GM12878 (cell line): ENCODE measurements around the gene TCEANC. TPM values are rescaled to one million over a fixed set of nuclear protein-coding genes. Genes with fewer than 3 reads are reported as not detected.

Experiments used
- ATAC-seq: fragments of 200-7000 bp; cut with Tn5 transposase; 3 replicates; pipeline ENCODE4 v1.9.1; 2020; ENCODE audit warnings: mild to moderate bottlenecking, moderate library complexity
- BruUV-seq: library from RNA; stranded (reverse); fragments of 400-500 nt; replicated peaks from 2 replicates; lab custom pipeline; 2021; lab: Mats Ljungman, UMichigan
- CTCF ChIA-PET: fragments of 300-600 bp; sonication (Branson Sonifier 250); formaldehyde crosslinking; extraction: SDS; loops from one replicate; lab custom pipeline; 2021; ENCODE audit warnings: inconsistent platforms; lab: Yijun Ruan, JAX
- POLR2A ChIA-PET: fragments of 350-600 bp; formaldehyde crosslinking; extraction: SDS; loops from one replicate; lab custom pipeline; 2021; ENCODE audit warnings: inconsistent platforms; lab: Charles Lee
- RAD21 ChIA-PET: fragments of 300-600 bp; sonication (Branson Sonifier 250); formaldehyde crosslinking; loops from one replicate; lab custom pipeline; 2023; ENCODE audit warnings: antibody characterized with exemption; ENCODE audit not compliant: unreplicated experiment; lab: Charles Lee
- SMC1A ChIA-PET: fragments of 300-600 bp; sonication (Branson Sonifier 250); formaldehyde crosslinking; loops from one replicate; lab custom pipeline; 2023; ENCODE audit not compliant: unreplicated experiment, uncharacterized antibody; lab: Charles Lee
- DNase-seq: peaks from one replicate; pipeline ENCODE4 v3.0.0-alpha.2; 2011; ENCODE audit warnings: low read depth, low spot score
- FAIRE-seq: peaks from 3 replicates; lab custom pipeline; 2011; peaks lifted over from hg19 to GRCh38; lab: Jason Lieb, UNC
- H2AFZ ChIP-seq: 2 replicates; pipeline ENCODE4 v1.6.0; 2011; ENCODE audit warnings: low read depth, low read length, control low read depth; ENCODE audit not compliant: control insufficient read depth
- H3K27ac ChIP-seq: 2 replicates; pipeline ENCODE4 v1.5.1; 2011; ENCODE audit warnings: control low read depth; ENCODE audit not compliant: control insufficient read depth, insufficient read depth
- H3K27me3 ChIP-seq, 2 experiments: replicated peaks in 1 of 2; 2 replicates each; pipeline versions ENCODE4 v1.6.0 to v1.6.1; 2011; ENCODE audit warnings: low read length in 1 of 2; ENCODE audit not compliant: control insufficient read depth in 2 of 2, insufficient read depth in 2 of 2
- H3K36me3 ChIP-seq, 2 experiments: 2 replicates each; pipeline ENCODE4 v1.5.1; 2011; ENCODE audit warnings: low read length in 1 of 2; ENCODE audit not compliant: control insufficient read depth in 2 of 2, insufficient read depth in 2 of 2
- H3K4me1 ChIP-seq: 2 replicates; pipeline ENCODE4 v1.6.1; 2011; ENCODE audit warnings: mild to moderate bottlenecking, low read length, moderate library complexity, mixed read lengths; ENCODE audit not compliant: control insufficient read depth, insufficient read depth
- H3K4me2 ChIP-seq: 2 replicates; pipeline ENCODE4 v1.6.0; 2011; ENCODE audit warnings: control low read depth; ENCODE audit not compliant: control insufficient read depth, insufficient read depth
- H3K4me3 ChIP-seq: fragments of 200-600 bp; sonication (generic); 2 replicates; pipeline ENCODE4 v1.5.1; 2016
- H3K79me2 ChIP-seq: 2 replicates; pipeline ENCODE4 v1.6.0; 2011; ENCODE audit warnings: low read length; ENCODE audit not compliant: control insufficient read depth, insufficient read depth
- H3K9ac ChIP-seq: 2 replicates; pipeline ENCODE4 v1.8.0; 2011; ENCODE audit warnings: low read length, control low read depth, mixed read lengths; ENCODE audit not compliant: control insufficient read depth, insufficient read depth
- H3K9me3 ChIP-seq: replicated peaks from 3 replicates; pipeline ENCODE4 v1.5.1; 2011; ENCODE audit warnings: mild to moderate bottlenecking, low read length; ENCODE audit not compliant: control insufficient read depth, insufficient read depth
- H4K20me1 ChIP-seq: 2 replicates; pipeline ENCODE4 v1.6.0; 2011; ENCODE audit not compliant: control insufficient read depth, insufficient read depth
- BACH1 ChIP-seq: fragments of 450-650 bp; IDR thresholded peaks from 2 replicates; pipeline ENCODE4 v1.6.1; 2017; ENCODE audit warnings: mild to moderate bottlenecking, borderline replicate concordance
- BMI1 ChIP-seq: fragments of 450-650 bp; IDR thresholded peaks from 2 replicates; pipeline ENCODE4 v1.6.1; 2016; ENCODE audit warnings: mild to moderate bottlenecking, moderate library complexity, borderline replicate concordance
- HCFC1 ChIP-seq: fragments of 150-350 bp; IDR thresholded peaks from 2 replicates; pipeline ENCODE4 v1.6.1; 2014; ENCODE audit warnings: low read length
- MXI1 ChIP-seq: fragments of 150-350 bp; IDR thresholded peaks from 2 replicates; pipeline ENCODE4 v1.6.1; 2011; ENCODE audit warnings: low read depth, mild to moderate bottlenecking, inconsistent platforms, low read length, improper control_type of control experiment
- NFIC ChIP-seq: IDR thresholded peaks from 2 replicates; pipeline ENCODE4 v1.6.1; 2012; ENCODE audit warnings: low read depth, mild to moderate bottlenecking, inconsistent platforms, low read length, moderate library complexity
- NFYA ChIP-seq: IDR thresholded peaks from 2 replicates; pipeline ENCODE4 v1.6.1; 2011; ENCODE audit warnings: low read depth, mild to moderate bottlenecking, low read length, improper control_type of control experiment, borderline replicate concordance
- NFYB ChIP-seq: IDR thresholded peaks from 2 replicates; pipeline ENCODE4 v1.6.1; 2011; ENCODE audit warnings: low read depth, mild to moderate bottlenecking, low read length, improper control_type of control experiment, moderate library complexity; ENCODE audit not compliant: insufficient read depth
- PAX5 ChIP-seq: IDR thresholded peaks from 2 replicates; pipeline ENCODE4 v1.6.1; 2011; ENCODE audit warnings: low read depth, low read length, borderline replicate concordance
- REST ChIP-seq: IDR thresholded peaks from 2 replicates; pipeline ENCODE4 v1.6.1; 2012; ENCODE audit warnings: mild to moderate bottlenecking, low read depth, low read length
- SIN3A ChIP-seq: IDR thresholded peaks from 2 replicates; pipeline ENCODE4 v1.6.1; 2012; ENCODE audit warnings: low read depth, low read length, improper control_type of control experiment
- STAT3 ChIP-seq: IDR thresholded peaks from 2 replicates; pipeline ENCODE4 v1.6.1; 2011; ENCODE audit warnings: low read depth, low read length, improper control_type of control experiment
- SUZ12 ChIP-seq: fragments of 200-600 bp; sonication (generic); IDR thresholded peaks from one replicate; pipeline ENCODE4 v1.6.1; 2018; ENCODE audit warnings: antibody characterized with exemption, mild to moderate bottlenecking; ENCODE audit not compliant: unreplicated experiment
- ZNF274 ChIP-seq: IDR thresholded peaks from one replicate; pipeline ENCODE4 v1.8.0; 2011; ENCODE audit not compliant: insufficient read length, insufficient read depth
- ZNF384 ChIP-seq: IDR thresholded peaks from 2 replicates; pipeline ENCODE4 v1.6.1; 2012; ENCODE audit warnings: low read depth, mild to moderate bottlenecking, low read length, improper control_type of control experiment, borderline replicate concordance
- WGBS: methylation state at CpG from one replicate; pipeline ENCODE4 v1.1.6; 2016; ENCODE audit warnings: low lambda C conversion rate; ENCODE audit not compliant: insufficient replicate concordance, insufficient coverage; ENCODE audit errors: missing lambda C conversion rate; 5-methylcytosine and 5-hydroxymethylcytosine counted together
- in situ Hi-C: fragments of 300-500 bp; cut with MboI; formaldehyde crosslinking; loops from 9 replicates; pipeline ENCODE4 v1.14.3; 2018; ENCODE audit warnings: mixed read lengths
- intact Hi-C: fragments of 100-400 bp; cut with micrococcal nuclease; formaldehyde crosslinking; loops from one replicate; pipeline ENCODE4 v1.14.2; 2022; ENCODE audit not compliant: unreplicated experiment
- polyA plus RNA-seq, 11 experiments: library from polyadenylated mRNA; depleted of rRNA in 4 of 11; unstranded in 6 of 11; stranded (reverse) in 5 of 11; fragments of >200 nt; fragmentation: Nextera tagmentation in 4 of 11; fragmentation: Illumina TruSeq in 1 of 11; extraction: Ambion mirVana in 4 of 11; extraction: Trizol in 1 of 11; gene quantifications; 1 replicate in 1 of 11; 2 replicates in 10 of 11; pipeline versions ENCODE4 v1.2.1 to v1.2.3, GENCODE V29; 2011 to 2016; ENCODE audit warnings: inconsistent platforms in 2 of 11, missing spikeins in 2 of 11, low read depth in 1 of 11
- total RNA-seq, 4 experiments: library from RNA; depleted of rRNA in 3 of 4; stranded (reverse); fragments of >200 nt in 3 of 4; fragmentation: Illumina TruSeq in 1 of 4; extraction: Trizol in 1 of 4; gene quantifications; 2 replicates each; pipeline versions ENCODE4 v1.2.1 to v1.2.3, GENCODE V29; 2013 to 2021

TCEANC gene
- total and polyA plus RNA-seq, 10 of the 15 experiments (the other 5 are each of a cell fraction or from before 2014, with no cell fraction given) = 1.1 to 4.9 (median 2.9) TPM

DNA sequence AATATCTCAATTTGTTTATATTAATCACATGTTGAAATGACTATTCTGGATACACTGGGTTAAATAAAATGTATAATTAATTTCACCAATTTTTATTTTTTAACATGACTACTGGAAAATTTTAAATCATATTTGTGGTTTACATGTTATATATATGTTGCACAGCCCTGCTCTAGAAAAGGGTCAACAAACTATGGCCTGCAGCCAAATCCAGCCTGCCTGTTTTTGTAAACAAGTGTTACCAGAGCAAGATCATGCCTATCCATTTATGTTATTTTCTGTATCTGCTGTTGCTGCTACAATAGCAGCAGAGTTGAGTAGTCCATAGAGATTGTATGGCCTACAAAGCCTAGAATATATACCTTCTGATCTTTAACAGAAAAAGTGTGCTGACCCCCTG is 1.2 kb downstream of the TCEANC start:
- no peaks in the 10 kb centered on the region for H3K9me3 ChIP-seq
- H3K9ac ChIP-seq = peak overlapping the region; percentile 73; the same call in 1 of the 2 replicates
- H3K79me2 ChIP-seq = peaks cover 10% of the 10 kb centered on the region
- H3K27me3 ChIP-seq = no peaks in the 10 kb centered on the region
- no peaks in the 10 kb centered on the region for H3K36me3 ChIP-seq
- ChIA-PET POLR2A (interaction anchor here (1.6 kb wide), 1 partner anchor 42 kb away, joined by 7 read pairs; no protein-coding TSS in a partner anchor), RAD21 (interaction anchor here (1.0 to 1.6 kb wide), 4 partner anchors 39 to 375 kb away, joined by 3 to 4 read pairs (median 3); no protein-coding TSS in a partner anchor), SMC1A (interaction anchor here (1.0 to 2.3 kb wide), 4 partner anchors 38 to 378 kb away, joined by 3 to 9 read pairs (median 5); no protein-coding TSS in a partner anchor), CTCF (interaction anchor here (1.0 to 1.5 kb wide), 4 partner anchors 79 to 378 kb away, joined by 3 to 5 read pairs (median 4); no protein-coding TSS in a partner anchor)
- intact Hi-C loops = loop anchor here (5.0 to 10.0 kb wide), 2 partner anchors 198 to 399 kb away; no protein-coding TSS in a partner anchor
- FAIRE-seq = no peak
- H3K4me1 ChIP-seq = peaks cover 10% of the 10 kb centered on the region
- H4K20me1 ChIP-seq = no peaks in the 10 kb centered on the region
- peak overlapping the region; percentile 71; the same call in 1 of the 2 replicates for H3K27ac ChIP-seq
- no peak for ATAC-seq
- in situ Hi-C loops = loop anchor here (5.0 to 25.0 kb wide), 3 partner anchors 149 to 692 kb away; no protein-coding TSS in a partner anchor
- no TSS peak for BruUV-seq
- no peak for TF ChIP-seq NFYA
- TF ChIP-seq BMI1 = no peak
- TF ChIP-seq HCFC1 = no peak
- TF ChIP-seq ZNF384 = no peak
- TF ChIP-seq SUZ12 = no peak
- H3K4me2 ChIP-seq = peak overlapping the region; percentile 95
- DNase-seq = no peak
- peak overlapping the region; percentile 76; the same call in 1 of the 2 replicates for H3K4me3 ChIP-seq
- no peak overlapping the region for H2AFZ ChIP-seq

GRCh38 chrX:13655674-13656073 is 2.7 kb downstream of the TCEANC start:
- no peaks in the 10 kb centered on the region; a peak in 1 of 4 replicates for H3K36me3 ChIP-seq
- peaks cover 14% of the 10 kb centered on the region for H3K79me2 ChIP-seq
- H3K9me3 ChIP-seq = no peaks in the 10 kb centered on the region
- BruUV-seq = no TSS peak
- H3K27me3 ChIP-seq = no peaks in the 10 kb centered on the region
- H3K4me2 ChIP-seq = no peak overlapping the region
- no peak overlapping the region for H2AFZ ChIP-seq
- DNase-seq (no peak), ATAC-seq (no peak), FAIRE-seq (no peak)
- RAD21 ChIA-PET = interaction anchor here (1.1 kb wide), 1 partner anchor 67 kb away, joined by 4 read pairs; no protein-coding TSS in a partner anchor
- H3K4me3 ChIP-seq = no peak overlapping the region
- POLR2A ChIA-PET = no interaction called here
- in situ Hi-C loops = loop anchor here (5.0 to 25.0 kb wide), 3 partner anchors 92 to 693 kb away; no protein-coding TSS in a partner anchor
- no peak overlapping the region for H3K27ac ChIP-seq
- H3K4me1 ChIP-seq = peaks cover 11% of the 10 kb centered on the region
- H3K9ac ChIP-seq = no peak overlapping the region
- no peaks in the 10 kb centered on the region for H4K20me1 ChIP-seq
- 60% methylated on average over 3 of the region's 3 CpGs for WGBS
- SMC1A ChIA-PET = interaction anchor here (1.6 to 2.3 kb wide), 2 partner anchors 91 to 95 kb away, joined by 5 to 9 read pairs; no protein-coding TSS in a partner anchor
- CTCF ChIA-PET = interaction anchor here (0.7 to 1.5 kb wide), 4 partner anchors 10 to 148 kb away, joined by 3 to 5 read pairs (median 4); no protein-coding TSS in a partner anchor
- intact Hi-C loops = loop anchor here (5.0 to 10.0 kb wide), 2 partner anchors 77 to 401 kb away; partner anchors contain the start of genes OFD1 and TRAPPC2
- TF ChIP-seq PAX5 = no peak
- TF ChIP-seq REST = no peak
- TF ChIP-seq NFIC = no peak
- no peak for TF ChIP-seq SIN3A
- no peak for TF ChIP-seq BACH1
- no peak for TF ChIP-seq NFYB
- no peak for TF ChIP-seq ZNF274
- no peak for TF ChIP-seq MXI1
- no peak for TF ChIP-seq STAT3
